Measurements from ENCODE around the gene STK39. TPM values are rescaled to one million over a fixed set of nuclear protein-coding genes. Genes with fewer than 3 reads are reported as not detected.

The STK39 gene
- polyA plus RNA-seq, 2 of the 4 experiments (the other 2 are of a cell fraction): 14.2 to 27.2 TPM

DNA sequence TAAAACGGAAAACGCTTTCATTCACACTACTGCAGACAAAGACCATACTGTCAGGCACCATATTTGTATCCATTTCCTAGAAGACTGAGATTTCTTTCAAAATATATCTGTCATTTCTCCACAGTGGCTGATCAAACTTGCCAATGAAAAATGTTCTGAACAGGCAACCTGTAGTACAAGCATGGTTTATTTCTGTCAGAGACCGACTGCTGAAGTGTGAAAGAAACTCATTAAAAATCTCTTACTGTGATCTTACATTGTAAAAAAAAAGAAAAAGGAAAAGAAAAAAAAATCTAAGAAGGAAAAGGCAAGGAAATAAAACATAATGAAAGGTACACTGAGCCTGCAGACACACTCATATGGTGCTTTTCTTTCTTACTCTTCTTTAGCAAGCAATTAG, 184.5 kb downstream of the STK39 start:
- TF ChIP-seq HOXB5 (CRISPR knock-in tag; IDR thresholded peaks at IDR 0.05): no peak
- TF ChIP-seq PHF8 (IDR thresholded peaks at IDR 0.05; ENCODE audit: borderline replicate concordance, low read depth): no peak
- no peak for TF ChIP-seq KDM5A (IDR thresholded peaks at IDR 0.05)
- no peak for TF ChIP-seq CBX8 (IDR thresholded peaks at IDR 0.05)
- TF ChIP-seq CBX2 (IDR thresholded peaks at IDR 0.05; ENCODE audit: borderline replicate concordance, low read depth): no peak
- TF ChIP-seq NFE2L2 (conservative IDR thresholded peaks at IDR 0.05; ENCODE audit: low read length): no peak
- no peak for TF ChIP-seq GATA3 (IDR thresholded peaks at IDR 0.05; ENCODE audit: borderline replicate concordance)
- no peak for TF ChIP-seq FOSB (CRISPR knock-in tag; IDR thresholded peaks at IDR 0.05)
- TF ChIP-seq CHD2 (IDR thresholded peaks at IDR 0.05; ENCODE audit: low read length, partially characterized antibody): no peak
- no peak for TF ChIP-seq TP53 (CRISPR knock-in tag; IDR thresholded peaks at IDR 0.05)
- no peak for TF ChIP-seq KDM1A (IDR thresholded peaks at IDR 0.05; ENCODE audit: low read depth)
- WGBS (ENCODE audit: missing lambda C conversion rate): 96% methylated on average over 3 of the region's 3 CpGs
- H3K4me1 ChIP-seq: peaks cover 14% of the 10 kb centered on the region; the same call in 2 of the 3 replicates
- CTCF ChIA-PET: no interaction called here
- no peak overlapping the region for H3K4me3 ChIP-seq
- no peak overlapping the region for H3K27ac ChIP-seq
- no peak for FAIRE-seq
- H3K4me2 ChIP-seq: no peak overlapping the region
- H3K9me3 ChIP-seq: no peaks in the 10 kb centered on the region
- DNase-seq (ENCODE audit: low read depth in 1 of 2, low spot score in 1 of 2): no peak
- no peak for ATAC-seq
- POLR2A ChIA-PET: no interaction called here

DNA sequence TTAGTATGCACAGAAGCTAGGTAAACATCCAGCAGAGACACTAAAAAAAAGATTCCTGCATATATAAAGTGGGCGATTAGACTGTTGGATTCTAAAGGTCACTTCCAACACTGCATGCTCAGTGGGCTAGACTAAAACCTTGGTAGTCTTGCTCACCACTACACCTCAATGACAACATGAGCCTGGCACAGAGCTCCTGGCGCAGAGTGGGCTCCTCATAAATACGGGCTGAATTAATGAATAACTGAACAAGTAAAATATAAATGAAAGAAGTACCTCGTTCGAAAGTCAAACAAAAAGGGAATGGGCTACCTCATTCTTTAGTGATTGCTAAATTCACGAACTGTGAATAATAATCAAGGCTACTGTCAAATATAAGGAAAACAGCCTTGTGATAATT, 185.3 kb downstream of the STK39 start:
- DNase-seq (ENCODE audit: low read depth in 1 of 2, low spot score in 1 of 2) (no peak), ATAC-seq (no peak), FAIRE-seq (no peak)
- no peak overlapping the region for H3K4me3 ChIP-seq
- no peaks in the 10 kb centered on the region for H3K9me3 ChIP-seq
- TF ChIP-seq KDM1A (IDR thresholded peaks at IDR 0.05; ENCODE audit: low read depth) (no peak), RAD21 (conservative IDR thresholded peaks at IDR 0.05 in 1 of 2, IDR thresholded peaks at IDR 0.05 in 1 of 2) (no peak), PHF8 (IDR thresholded peaks at IDR 0.05; ENCODE audit: borderline replicate concordance, low read depth) (no peak), EHF (CRISPR knock-in tag; IDR thresholded peaks at IDR 0.05) (no peak), FOXS1 (CRISPR knock-in tag; IDR thresholded peaks at IDR 0.05) (no peak), ZC3H11A (IDR thresholded peaks at IDR 0.05) (no peak), KDM5A (IDR thresholded peaks at IDR 0.05) (no peak), MYC (IDR thresholded peaks at IDR 0.05; ENCODE audit: borderline replicate concordance, low read length) (no peak), RCOR1 (IDR thresholded peaks at IDR 0.05; ENCODE audit: low read depth, low read length) (no peak), BHLHE40 (IDR thresholded peaks at IDR 0.05; ENCODE audit: low read depth, low read length) (no peak)
- TF ChIP-seq, protein P1, sequence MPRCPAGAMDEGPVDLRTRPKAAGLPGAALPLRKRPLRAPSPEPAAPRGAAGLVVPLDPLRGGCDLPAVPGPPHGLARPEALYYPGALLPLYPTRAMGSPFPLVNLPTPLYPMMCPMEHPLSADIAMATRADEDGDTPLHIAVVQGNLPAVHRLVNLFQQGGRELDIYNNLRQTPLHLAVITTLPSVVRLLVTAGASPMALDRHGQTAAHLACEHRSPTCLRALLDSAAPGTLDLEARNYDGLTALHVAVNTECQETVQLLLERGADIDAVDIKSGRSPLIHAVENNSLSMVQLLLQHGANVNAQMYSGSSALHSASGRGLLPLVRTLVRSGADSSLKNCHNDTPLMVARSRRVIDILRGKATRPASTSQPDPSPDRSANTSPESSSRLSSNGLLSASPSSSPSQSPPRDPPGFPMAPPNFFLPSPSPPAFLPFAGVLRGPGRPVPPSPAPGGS (IDR thresholded peaks at IDR 0.05): no peak
- TF ChIP-seq, protein P2, sequence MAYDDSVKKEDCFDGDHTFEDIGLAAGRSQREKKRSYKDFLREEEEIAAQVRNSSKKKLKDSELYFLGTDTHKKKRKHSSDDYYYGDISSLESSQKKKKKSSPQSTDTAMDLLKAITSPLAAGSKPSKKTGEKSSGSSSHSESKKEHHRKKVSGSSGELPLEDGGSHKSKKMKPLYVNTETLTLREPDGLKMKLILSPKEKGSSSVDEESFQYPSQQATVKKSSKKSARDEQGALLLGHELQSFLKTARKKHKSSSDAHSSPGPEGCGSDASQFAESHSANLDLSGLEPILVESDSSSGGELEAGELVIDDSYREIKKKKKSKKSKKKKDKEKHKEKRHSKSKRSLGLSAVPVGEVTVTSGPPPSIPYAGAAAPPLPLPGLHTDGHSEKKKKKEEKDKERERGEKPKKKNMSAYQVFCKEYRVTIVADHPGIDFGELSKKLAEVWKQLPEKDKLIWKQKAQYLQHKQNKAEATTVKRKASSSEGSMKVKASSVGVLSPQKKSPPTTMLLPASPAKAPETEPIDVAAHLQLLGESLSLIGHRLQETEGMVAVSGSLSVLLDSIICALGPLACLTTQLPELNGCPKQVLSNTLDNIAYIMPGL (CRISPR knock-in tag; IDR thresholded peaks at IDR 0.05; ENCODE audit: borderline replicate concordance): no peak
- TF ChIP-seq, protein P3, sequence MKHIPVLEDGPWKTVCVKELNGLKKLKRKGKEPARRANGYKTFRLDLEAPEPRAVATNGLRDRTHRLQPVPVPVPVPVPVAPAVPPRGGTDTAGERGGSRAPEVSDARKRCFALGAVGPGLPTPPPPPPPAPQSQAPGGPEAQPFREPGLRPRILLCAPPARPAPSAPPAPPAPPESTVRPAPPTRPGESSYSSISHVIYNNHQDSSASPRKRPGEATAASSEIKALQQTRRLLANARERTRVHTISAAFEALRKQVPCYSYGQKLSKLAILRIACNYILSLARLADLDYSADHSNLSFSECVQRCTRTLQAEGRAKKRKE (CRISPR knock-in tag; IDR thresholded peaks at IDR 0.05; ENCODE audit: low read depth): no peak
- H3K27ac ChIP-seq: peak overlapping the region in 1 of 2 experiments; percentile 55; a peak in 3 of 6 replicates
- H3K4me1 ChIP-seq: peaks cover 14% of the 10 kb centered on the region; the same call in 2 of the 3 replicates
- WGBS (ENCODE audit: missing lambda C conversion rate): 82% methylated on average over 6 of the region's 6 CpGs
- POLR2A ChIA-PET: no interaction called here
- CTCF ChIA-PET: no interaction called here
- H3K4me2 ChIP-seq: no peak overlapping the region

Measured in A549 (cell line).